HEK293T (cell line): ENCODE results near the gene KIAA1328.

ENCODE experiments used
- BHLHE40 ChIP-seq: fragments of 450-650 bp; IDR thresholded peaks from 2 replicates; pipeline ENCODE4 v1.6.1; 2016; ENCODE audit warnings: mild to moderate bottlenecking, moderate library complexity, borderline replicate concordance
- CTBP1 ChIP-seq: fragments of 450-650 bp; IDR thresholded peaks from 2 replicates; pipeline ENCODE4 v1.6.1; 2016; ENCODE audit warnings: borderline replicate concordance
- ELF4 ChIP-seq: fragments of 450-650 bp; IDR thresholded peaks from 2 replicates; pipeline ENCODE4 v1.6.1; 2017; ENCODE audit warnings: antibody characterized with exemption
- FOXA1 ChIP-seq: fragments of 450-650 bp; IDR thresholded peaks from 2 replicates; pipeline ENCODE4 v1.6.1; 2016; ENCODE audit warnings: mild to moderate bottlenecking
- FOXM1 ChIP-seq: fragments of 450-650 bp; IDR thresholded peaks from 2 replicates; pipeline ENCODE4 v1.6.1; 2017; ENCODE audit warnings: mild to moderate bottlenecking, borderline replicate concordance
- HDGF ChIP-seq: fragments of 450-650 bp; IDR thresholded peaks from 2 replicates; pipeline ENCODE4 v1.6.1; 2017; ENCODE audit warnings: antibody characterized with exemption, borderline replicate concordance
- L3MBTL2 ChIP-seq: fragments of 450-650 bp; conservative IDR thresholded peaks from 2 replicates; pipeline ENCODE4 v1.6.1; 2016; ENCODE audit warnings: mild to moderate bottlenecking
- LEF1 ChIP-seq: fragments of 450-650 bp; IDR thresholded peaks from 2 replicates; pipeline ENCODE4 v1.6.1; 2017; ENCODE audit warnings: mild to moderate bottlenecking, borderline replicate concordance
- PKNOX1 ChIP-seq: fragments of 450-650 bp; IDR thresholded peaks from 2 replicates; pipeline ENCODE4 v1.6.1; 2016
- SP1 ChIP-seq: fragments of 450-650 bp; IDR thresholded peaks from 2 replicates; pipeline ENCODE4 v1.6.1; 2017
- SUZ12 ChIP-seq: fragments of 450-650 bp; IDR thresholded peaks from 2 replicates; pipeline ENCODE4 v1.6.1; 2016; ENCODE audit warnings: mild to moderate bottlenecking
- TARDBP ChIP-seq: fragments of 450-650 bp; IDR thresholded peaks from 2 replicates; pipeline ENCODE4 v1.6.1; 2016

- no peak for TF ChIP-seq CTBP1
- TF ChIP-seq FOXM1 = no peak
- TF ChIP-seq FOXA1 = no peak
- TF ChIP-seq HDGF = no peak
- TF ChIP-seq BHLHE40 = no peak
- no peak for TF ChIP-seq ELF4
- no peak for TF ChIP-seq SUZ12
- no peak for TF ChIP-seq SP1
- TF ChIP-seq PKNOX1 = no peak
- TF ChIP-seq L3MBTL2 = no peak
- TF ChIP-seq TARDBP = no peak
- TF ChIP-seq LEF1 = no peak
Measured at GRCh38 chr18:36871801-36872200, 42.9 kb downstream of the KIAA1328 start.
